DND-41 (cell line): ENCODE measurements around the gene SUPT20HL1.

ENCODE experiments used
- EZH2 ChIP-seq: IDR thresholded peaks from 3 replicates; pipeline ENCODE4 v1.6.1; 2012; ENCODE audit warnings: borderline replicate concordance, low read depth, mild to moderate bottlenecking, moderate library complexity, low read length, inconsistent platforms; ENCODE audit not compliant: severe bottlenecking
- TF ChIP-seq, protein P1 (sequence below): IDR thresholded peaks from 2 replicates; pipeline ENCODE4 v1.5.1; 2012; ENCODE audit warnings: borderline replicate concordance, low read length, moderate library complexity, mild to moderate bottlenecking; ENCODE audit not compliant: poor library complexity, severe bottlenecking; ENCODE audit errors: extremely low read depth

DNA sequence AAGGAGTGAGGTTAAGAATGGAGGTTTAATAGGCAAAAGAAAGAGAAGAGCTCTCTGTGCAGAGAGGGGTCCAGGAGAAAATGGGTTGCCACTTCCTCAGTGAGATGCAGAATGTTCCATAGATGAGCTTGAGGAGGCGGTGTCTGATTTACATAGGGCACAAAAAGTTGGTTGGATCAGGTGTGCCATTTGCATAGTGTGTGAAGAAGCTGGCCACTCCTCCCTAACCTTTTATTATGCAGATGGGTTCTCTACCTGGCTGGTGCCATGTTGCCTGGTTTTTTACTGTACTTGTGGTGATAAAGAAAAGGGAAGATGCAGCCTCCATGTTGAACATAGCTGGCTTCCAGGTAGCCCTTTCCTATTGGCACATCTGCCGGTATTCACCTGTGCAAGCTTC is 27.3 kb downstream of the SUPT20HL1 start:
- TF ChIP-seq, protein P1, sequence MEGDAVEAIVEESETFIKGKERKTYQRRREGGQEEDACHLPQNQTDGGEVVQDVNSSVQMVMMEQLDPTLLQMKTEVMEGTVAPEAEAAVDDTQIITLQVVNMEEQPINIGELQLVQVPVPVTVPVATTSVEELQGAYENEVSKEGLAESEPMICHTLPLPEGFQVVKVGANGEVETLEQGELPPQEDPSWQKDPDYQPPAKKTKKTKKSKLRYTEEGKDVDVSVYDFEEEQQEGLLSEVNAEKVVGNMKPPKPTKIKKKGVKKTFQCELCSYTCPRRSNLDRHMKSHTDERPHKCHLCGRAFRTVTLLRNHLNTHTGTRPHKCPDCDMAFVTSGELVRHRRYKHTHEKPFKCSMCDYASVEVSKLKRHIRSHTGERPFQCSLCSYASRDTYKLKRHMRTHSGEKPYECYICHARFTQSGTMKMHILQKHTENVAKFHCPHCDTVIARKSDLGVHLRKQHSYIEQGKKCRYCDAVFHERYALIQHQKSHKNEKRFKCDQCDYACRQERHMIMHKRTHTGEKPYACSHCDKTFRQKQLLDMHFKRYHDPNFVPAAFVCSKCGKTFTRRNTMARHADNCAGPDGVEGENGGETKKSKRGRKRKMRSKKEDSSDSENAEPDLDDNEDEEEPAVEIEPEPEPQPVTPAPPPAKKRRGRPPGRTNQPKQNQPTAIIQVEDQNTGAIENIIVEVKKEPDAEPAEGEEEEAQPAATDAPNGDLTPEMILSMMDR = no peak
- no peak for TF ChIP-seq EZH2
